T-helper 1 cell treated with Interleukin-12 subunit alpha and Interleukin-12 subunit beta and Interleukin-4 antibody, amounts not matched to agents 30 μg/mL and 1 μg/mL, for 36 hours (primary cell): ENCODE measurements around the gene MYO6.
A peak's percentile ranks its signal among the peaks of the same experiment; 100 is the strongest.
"Not testable (repeated sequence)": the region's sequence is repeated elsewhere in the genome, so short reads cannot be mapped to it uniquely, and the experiment has no call there.

Experiments used
- H3K27ac Mint-ChIP-seq: one replicate; pipeline ENCODE4 v1.8.0; 2021; ENCODE audit warnings: mild to moderate bottlenecking, mixed read lengths
- H3K27me3 Mint-ChIP-seq: one replicate; pipeline ENCODE4 v1.8.0; 2021; ENCODE audit warnings: low read depth, mixed read lengths
- H3K36me3 Mint-ChIP-seq: one replicate; pipeline ENCODE4 v1.8.0; 2021; ENCODE audit warnings: low read depth, mixed read lengths
- H3K4me1 Mint-ChIP-seq: one replicate; pipeline ENCODE4 v1.8.0; 2021; ENCODE audit warnings: low read depth, mixed read lengths
- H3K4me3 Mint-ChIP-seq: one replicate; pipeline ENCODE4 v1.8.0; 2021; ENCODE audit warnings: mild to moderate bottlenecking, moderate library complexity, mixed read lengths
- H3K9me3 Mint-ChIP-seq: one replicate; pipeline ENCODE4 v1.8.0; 2021; ENCODE audit warnings: mixed read lengths

MYO6 gene

DNA sequence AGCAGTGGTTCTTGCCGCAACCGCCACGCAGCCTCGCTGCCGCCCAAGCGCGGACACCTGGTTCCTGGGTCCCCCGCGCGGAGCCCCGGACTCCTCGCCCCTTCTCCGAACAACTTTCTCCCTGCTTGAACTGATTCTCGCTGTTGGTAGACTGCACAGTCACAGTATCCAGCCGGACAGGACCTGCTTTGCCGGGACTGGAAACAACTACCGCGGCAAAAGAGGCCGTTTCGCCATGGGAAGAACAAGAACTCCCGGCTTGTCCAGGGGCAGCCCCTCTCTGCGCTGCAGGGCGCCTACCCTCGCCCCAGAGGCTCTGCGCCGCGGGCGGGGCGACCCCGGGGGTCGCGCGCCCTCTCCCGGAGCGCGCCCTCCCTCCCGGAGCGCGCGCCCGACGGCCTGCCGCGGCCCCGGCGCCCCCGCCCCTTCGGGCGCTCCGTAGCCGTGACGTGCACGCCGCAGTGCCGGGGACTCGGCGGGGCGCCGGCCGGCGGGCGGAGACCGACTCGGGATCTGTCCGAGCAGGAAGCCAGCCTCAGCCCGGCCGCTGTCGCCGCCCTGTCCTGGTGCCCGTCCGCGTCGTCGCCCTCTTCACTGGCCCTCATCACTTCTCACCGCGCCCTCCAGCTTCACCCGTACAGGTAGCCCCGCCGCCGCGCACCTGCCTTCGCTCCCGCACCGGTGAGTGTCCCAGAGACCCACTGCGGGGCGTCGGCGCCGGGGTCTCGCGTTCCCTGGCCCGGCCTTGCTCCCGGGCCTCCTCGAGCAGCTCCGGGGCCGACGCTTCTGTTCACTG, at the start of gene MYO6:
Gene MYO6 (plus strand): TSS at position 497 of the 796 bp plus-strand sequence. CDS start 68,309 bp downstream, outside the sequence.
- H3K27ac Mint-ChIP-seq, result no peak within 1 kb of the TSS
- no peaks in the 10 kb centered on the region for H3K9me3 Mint-ChIP-seq
- H3K4me3 Mint-ChIP-seq, result peak within 1 kb of the TSS; percentile 84
- H3K27me3 Mint-ChIP-seq, result peaks cover 68% of the 10 kb centered on the region
- peaks cover 2% of the 10 kb centered on the region for H3K36me3 Mint-ChIP-seq
- H3K4me1 Mint-ChIP-seq, result peaks cover 10% of the 10 kb centered on the region

DNA sequence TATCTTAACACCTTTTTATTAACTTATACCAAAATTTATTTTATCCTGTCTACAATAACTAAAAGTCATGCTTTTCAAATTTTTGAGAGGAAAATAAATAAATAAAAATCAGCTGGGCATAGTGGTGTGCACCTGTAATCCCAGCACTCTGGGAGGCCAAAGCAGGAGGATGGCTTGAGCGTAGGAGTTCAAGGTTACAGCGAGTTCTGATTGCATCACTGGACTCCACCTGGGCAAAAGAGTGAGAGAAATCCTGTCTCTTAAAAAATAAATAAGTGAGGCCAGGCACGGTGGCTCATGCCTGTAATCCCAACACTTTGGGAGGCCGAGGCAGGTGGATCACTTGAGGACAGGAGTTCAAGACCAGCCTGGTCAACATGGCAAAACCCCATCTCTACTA, 40.7 kb upstream of the MYO6 start:
- peaks cover 19% of the 10 kb centered on the region for H3K36me3 Mint-ChIP-seq
- not testable (repeated sequence) for H3K4me1 Mint-ChIP-seq, H3K27me3 Mint-ChIP-seq, H3K4me3 Mint-ChIP-seq, H3K27ac Mint-ChIP-seq, H3K9me3 Mint-ChIP-seq

DNA sequence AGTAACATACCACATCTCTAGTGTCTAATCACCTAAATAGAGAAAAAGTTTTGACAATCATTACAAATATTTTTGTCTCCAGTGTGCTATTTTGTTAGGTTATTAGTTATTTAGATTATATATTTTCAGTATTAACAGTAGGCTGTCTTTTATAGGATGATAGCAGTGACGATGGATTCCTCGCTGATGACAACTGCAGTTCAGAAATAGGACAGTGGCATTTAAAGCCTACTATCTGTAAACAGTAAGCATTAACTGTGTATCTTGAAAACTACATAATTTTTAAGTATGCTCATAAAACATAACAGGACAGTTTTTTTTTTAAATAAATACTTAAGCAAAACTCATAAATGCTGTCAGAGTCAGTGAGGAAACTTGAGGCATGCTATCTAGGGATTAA, 37.9 kb upstream of the MYO6 start:
- Mint-ChIP-seq H3K4me3 (no peak overlapping the region), H3K27ac (no peak overlapping the region), H3K9me3 (no peaks in the 10 kb centered on the region), H3K27me3 (no peaks in the 10 kb centered on the region), H3K36me3 (peaks cover 25% of the 10 kb centered on the region), H3K4me1 (no peaks in the 10 kb centered on the region)

DNA sequence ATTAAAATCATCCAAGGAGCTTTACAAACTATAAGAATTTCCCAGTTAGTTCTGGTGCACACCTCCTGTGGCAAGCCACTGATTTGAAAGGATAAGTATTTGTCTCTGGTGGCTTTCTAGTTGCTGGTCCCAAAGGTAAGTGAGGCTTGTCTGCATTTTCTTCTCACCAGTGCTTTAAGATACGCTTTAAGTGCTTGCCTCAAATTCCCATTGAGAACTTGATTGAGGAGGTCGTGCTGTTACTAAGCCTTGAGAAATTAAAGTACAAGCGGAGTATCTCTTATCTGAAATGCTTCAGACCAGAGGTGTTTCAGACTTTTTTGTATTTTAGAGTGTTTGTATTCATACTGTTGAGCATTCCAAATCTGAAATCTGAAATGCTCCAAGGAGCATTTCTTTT, 29.9 kb upstream of the MYO6 start:
- Mint-ChIP-seq H3K36me3 (peaks cover 13% of the 10 kb centered on the region), H3K9me3 (no peaks in the 10 kb centered on the region), H3K27me3 (no peaks in the 10 kb centered on the region), H3K27ac (no peak overlapping the region), H3K4me1 (no peaks in the 10 kb centered on the region), H3K4me3 (no peak overlapping the region)

DNA sequence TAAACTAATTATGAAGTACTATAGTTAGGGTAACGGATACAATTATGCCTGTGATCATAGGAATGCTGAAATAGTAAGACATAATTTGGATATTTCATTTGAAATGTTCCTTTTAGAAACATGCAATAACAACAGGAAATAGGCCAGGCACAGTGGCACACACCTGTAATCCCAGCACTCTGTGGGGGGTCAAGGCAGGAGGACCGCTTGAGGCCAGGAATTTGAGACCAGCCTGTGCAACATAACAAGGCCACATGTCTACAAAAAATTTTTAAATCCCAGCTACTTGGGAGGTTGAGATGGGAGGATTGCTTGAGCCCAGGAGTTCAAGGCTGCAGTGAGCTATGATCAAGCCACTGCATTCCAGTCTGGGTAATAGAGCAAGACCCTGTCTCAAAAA, 25.7 kb upstream of the MYO6 start:
- Mint-ChIP-seq H3K27ac (no peak overlapping the region), H3K27me3 (no peaks in the 10 kb centered on the region), H3K36me3 (peaks cover 1% of the 10 kb centered on the region), H3K4me3 (no peak overlapping the region), H3K4me1 (no peaks in the 10 kb centered on the region), H3K9me3 (no peaks in the 10 kb centered on the region)

GRCh38 chr6:75727206-75727605, 21.8 kb upstream of the MYO6 start:
- H3K9me3 Mint-ChIP-seq, result no peaks in the 10 kb centered on the region
- no peaks in the 10 kb centered on the region for H3K36me3 Mint-ChIP-seq

DNA sequence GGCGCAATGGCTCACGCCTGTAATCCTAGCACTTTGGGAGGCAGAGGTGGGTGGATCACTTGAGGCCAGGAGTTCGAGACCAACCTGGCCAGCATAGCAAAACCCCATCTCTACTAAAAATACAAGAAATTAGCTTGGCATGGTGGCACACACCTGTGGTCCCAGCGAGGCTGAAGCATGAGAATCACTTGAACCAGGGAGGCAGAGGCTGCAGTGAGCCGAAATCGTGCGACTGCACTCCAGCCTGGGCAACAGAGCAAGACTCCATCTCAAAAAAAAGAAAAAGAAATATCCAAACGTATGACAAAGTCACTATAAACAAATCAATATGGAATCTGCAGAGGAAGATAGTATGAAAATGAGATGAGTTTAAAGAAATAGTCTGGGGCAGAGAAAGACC, 18.0 kb upstream of the MYO6 start:
- H3K9me3 Mint-ChIP-seq, H3K36me3 Mint-ChIP-seq, H3K4me3 Mint-ChIP-seq, H3K27me3 Mint-ChIP-seq, H3K27ac Mint-ChIP-seq, H3K4me1 Mint-ChIP-seq: not testable (repeated sequence)

More at GRCh38 chr6:75727206-75727605, 21.8 kb upstream of the MYO6 start:
- H3K4me1 Mint-ChIP-seq, result no peaks in the 10 kb centered on the region
- no peak overlapping the region for H3K27ac Mint-ChIP-seq
- no peak overlapping the region for H3K4me3 Mint-ChIP-seq
- peaks cover 3% of the 10 kb centered on the region for H3K27me3 Mint-ChIP-seq

DNA sequence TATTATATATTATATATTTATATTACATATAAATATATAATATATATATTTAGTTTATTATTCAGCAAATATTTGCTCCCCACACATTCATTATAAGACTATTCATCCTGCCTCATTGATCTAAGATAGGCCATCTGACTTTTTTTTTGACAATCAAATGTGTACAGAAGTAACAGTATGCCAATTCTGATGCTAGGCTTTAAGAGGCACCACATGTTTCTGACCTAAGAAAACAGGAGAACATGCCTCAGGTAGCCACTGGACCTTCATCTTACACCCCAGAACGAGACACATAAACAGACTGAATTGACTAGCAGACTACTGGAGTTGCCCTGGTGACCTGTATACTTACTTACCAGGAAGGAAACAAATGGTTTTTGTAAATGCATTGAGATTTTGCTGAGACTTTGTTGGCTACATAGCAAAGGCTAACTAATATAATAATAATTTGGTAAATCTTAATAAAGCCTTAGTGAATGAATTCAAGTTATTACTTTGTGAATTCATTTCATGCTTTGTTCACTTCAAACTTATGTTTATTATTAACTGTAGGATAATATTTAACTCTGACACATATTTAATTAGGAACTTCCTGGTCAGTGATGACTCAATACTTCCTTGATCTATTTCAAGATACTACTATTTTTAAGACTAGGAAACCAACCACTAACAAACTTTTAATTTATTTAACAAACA, 13.4 kb upstream of the MYO6 start:
- H3K36me3 Mint-ChIP-seq, result no peaks in the 10 kb centered on the region

DNA sequence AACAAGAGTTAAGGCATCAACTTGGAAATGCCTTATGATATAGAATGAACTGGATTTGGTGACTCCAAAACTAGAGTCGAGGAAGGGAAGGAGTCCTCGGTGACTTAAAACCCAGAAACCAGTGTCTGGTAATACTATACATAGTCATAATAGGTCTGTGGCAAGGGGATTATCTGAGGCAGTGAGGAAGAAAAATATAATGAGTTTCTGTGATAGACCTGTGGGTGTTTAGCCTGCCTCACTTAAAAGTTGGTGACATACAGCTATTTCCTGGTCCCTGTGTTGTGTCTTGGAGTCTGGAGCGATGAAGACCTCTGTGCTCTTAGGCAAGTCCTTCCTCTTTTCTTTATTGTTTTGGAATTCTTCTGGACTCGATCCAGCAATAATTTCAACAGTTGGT, 5.1 kb upstream of the MYO6 start:
- Mint-ChIP-seq H3K27me3 (peaks cover 41% of the 10 kb centered on the region), H3K4me1 (peaks cover 6% of the 10 kb centered on the region), H3K27ac (no peak overlapping the region), H3K9me3 (no peaks in the 10 kb centered on the region), H3K36me3 (peaks cover 2% of the 10 kb centered on the region), H3K4me3 (no peak overlapping the region)

More for the DNA sequence above, 13.4 kb upstream of the MYO6 start:
- H3K27ac Mint-ChIP-seq, result no peak overlapping the region
- H3K27me3 Mint-ChIP-seq, result peaks cover 6% of the 10 kb centered on the region
- no peaks in the 10 kb centered on the region for H3K4me1 Mint-ChIP-seq
- H3K4me3 Mint-ChIP-seq, result no peak overlapping the region
- H3K9me3 Mint-ChIP-seq, result no peaks in the 10 kb centered on the region

DNA sequence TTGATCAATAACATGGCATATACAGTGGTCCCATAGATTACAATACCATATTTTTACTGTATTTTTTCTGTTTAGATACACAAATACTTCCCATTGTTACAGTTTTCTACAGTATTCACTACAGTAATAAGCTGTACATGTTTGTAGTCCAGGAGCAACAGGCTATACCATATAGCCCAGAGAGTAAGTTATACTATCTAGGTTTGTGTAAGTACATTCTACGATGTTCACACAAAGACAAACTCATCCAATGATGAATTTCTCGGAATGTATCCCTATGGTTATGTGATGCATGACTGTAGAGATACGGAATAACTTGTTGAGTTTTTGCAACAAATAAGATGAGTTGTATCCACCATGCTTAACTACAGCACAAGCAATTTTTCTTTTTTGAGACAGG, 3.6 kb upstream of the MYO6 start:
- Mint-ChIP-seq H3K27ac (no peak overlapping the region), H3K36me3 (peaks cover 2% of the 10 kb centered on the region), H3K4me1 (peaks cover 8% of the 10 kb centered on the region), H3K9me3 (no peaks in the 10 kb centered on the region), H3K27me3 (peaks cover 52% of the 10 kb centered on the region), H3K4me3 (no peak overlapping the region)

GRCh38 chr6:75746221-75746620, 2.8 kb upstream of the MYO6 start:
- Mint-ChIP-seq H3K27ac (no peak overlapping the region), H3K36me3 (peaks cover 2% of the 10 kb centered on the region), H3K4me1 (peaks cover 8% of the 10 kb centered on the region), H3K9me3 (no peaks in the 10 kb centered on the region), H3K4me3 (no peak overlapping the region), H3K27me3 (peaks cover 60% of the 10 kb centered on the region)

GRCh38 chr6:75747152-75747992, 1.7 kb upstream of the MYO6 start:
- Mint-ChIP-seq H3K27ac (no peak overlapping the region), H3K36me3 (peaks cover 2% of the 10 kb centered on the region), H3K27me3 (peaks cover 64% of the 10 kb centered on the region), H3K4me3 (peak overlapping the region; percentile 28), H3K9me3 (no peaks in the 10 kb centered on the region), H3K4me1 (peaks cover 8% of the 10 kb centered on the region)

DNA sequence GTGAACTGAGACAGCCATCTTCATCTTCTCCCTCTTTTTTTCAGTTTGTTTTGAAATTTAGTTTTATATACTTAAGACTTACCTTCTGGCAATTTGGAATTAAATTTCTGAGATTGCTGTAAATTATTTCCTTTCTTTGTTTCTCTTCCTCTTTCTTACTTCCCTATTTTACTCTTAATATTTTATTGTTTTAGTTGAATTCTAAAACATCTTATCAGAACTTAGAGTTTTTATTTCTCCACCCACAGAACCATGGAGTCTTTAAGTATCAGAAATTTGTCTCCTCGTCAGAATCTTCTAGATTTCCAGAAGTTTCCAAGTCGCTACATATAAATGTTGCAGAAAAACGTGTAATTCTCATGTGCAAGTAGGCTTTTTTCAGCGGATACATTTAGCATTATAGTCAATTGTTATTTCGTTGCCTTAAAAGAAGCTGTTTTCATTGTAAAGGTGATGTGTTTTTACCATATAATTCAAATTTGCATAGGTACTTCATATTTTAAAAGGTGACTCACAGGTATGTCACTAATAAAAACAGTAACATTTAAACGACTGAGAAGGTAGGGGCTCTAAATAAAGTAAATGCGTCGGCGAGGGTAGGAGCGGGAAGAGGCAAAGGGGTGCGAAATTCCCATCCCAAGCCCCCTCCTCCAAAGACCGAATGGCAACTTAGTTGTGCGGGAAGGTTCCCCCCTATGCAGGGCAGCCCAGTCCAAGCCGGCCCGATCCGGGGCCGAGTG, 866 bp upstream of the MYO6 start:
- peak overlapping the region; percentile 76 for H3K4me3 Mint-ChIP-seq
- H3K4me1 Mint-ChIP-seq, result peaks cover 8% of the 10 kb centered on the region
- peaks cover 71% of the 10 kb centered on the region for H3K27me3 Mint-ChIP-seq
- H3K27ac Mint-ChIP-seq, result no peak overlapping the region
- peaks cover 2% of the 10 kb centered on the region for H3K36me3 Mint-ChIP-seq
- H3K9me3 Mint-ChIP-seq, result no peaks in the 10 kb centered on the region

- no peak overlapping the region for H3K4me3 Mint-ChIP-seq
- peaks cover 10% of the 10 kb centered on the region for H3K4me1 Mint-ChIP-seq
- H3K27ac Mint-ChIP-seq, result no peak overlapping the region
- peaks cover 2% of the 10 kb centered on the region for H3K36me3 Mint-ChIP-seq
- peaks cover 63% of the 10 kb centered on the region for H3K27me3 Mint-ChIP-seq
- H3K9me3 Mint-ChIP-seq, result no peaks in the 10 kb centered on the region
Measured at GRCh38 chr6:75751443-75751842, 2.4 kb downstream of the MYO6 start.
